ENCODE results near the gene ATP8B2.

- TF ChIP-seq CTCF (IDR thresholded peaks at IDR 0.05; ENCODE audit: borderline replicate concordance, extremely low read depth, low read length, poor library complexity, severe bottlenecking) (no peak), EZH2 (IDR thresholded peaks at IDR 0.05; ENCODE audit: borderline replicate concordance, low read depth, low read length, severe bottlenecking) (no peak)
Measured at GRCh38 chr1:154398141-154398540, 72.8 kb downstream of the ATP8B2 start.

All from DND-41 (cell line).